NB4 (cell line): ENCODE data around the gene HIPK1.
A peak's percentile ranks its signal among the peaks of the same experiment; 100 is the strongest.

Source experiments
- DNase-seq: peaks from one replicate; pipeline ENCODE4 v3.0.0; 2010; ENCODE audit warnings: low read depth
- H3K4me3 ChIP-seq: one replicate; pipeline ENCODE4 v1.5.1; 2011; ENCODE audit warnings: mild to moderate bottlenecking, low read depth, low read length, moderate library complexity
- MYC ChIP-seq: IDR thresholded peaks from 2 replicates; pipeline ENCODE4 v1.6.1; 2011; ENCODE audit warnings: low read depth, low read length
- POLR2A ChIP-seq: IDR thresholded peaks from 2 replicates; pipeline ENCODE4 v1.6.1; 2011; ENCODE audit warnings: mild to moderate bottlenecking; ENCODE audit not compliant: insufficient read length; ENCODE audit errors: extremely low read depth
- TF ChIP-seq, protein P1 (sequence below): IDR thresholded peaks from one replicate; pipeline ENCODE4 v1.5.1; 2012; ENCODE audit warnings: low read depth, low read length
- TF ChIP-seq, protein P2 (sequence below): IDR thresholded peaks from 2 replicates; pipeline ENCODE4 v1.6.1; 2011; ENCODE audit warnings: low read depth, low read length

The HIPK1 gene

DNA sequence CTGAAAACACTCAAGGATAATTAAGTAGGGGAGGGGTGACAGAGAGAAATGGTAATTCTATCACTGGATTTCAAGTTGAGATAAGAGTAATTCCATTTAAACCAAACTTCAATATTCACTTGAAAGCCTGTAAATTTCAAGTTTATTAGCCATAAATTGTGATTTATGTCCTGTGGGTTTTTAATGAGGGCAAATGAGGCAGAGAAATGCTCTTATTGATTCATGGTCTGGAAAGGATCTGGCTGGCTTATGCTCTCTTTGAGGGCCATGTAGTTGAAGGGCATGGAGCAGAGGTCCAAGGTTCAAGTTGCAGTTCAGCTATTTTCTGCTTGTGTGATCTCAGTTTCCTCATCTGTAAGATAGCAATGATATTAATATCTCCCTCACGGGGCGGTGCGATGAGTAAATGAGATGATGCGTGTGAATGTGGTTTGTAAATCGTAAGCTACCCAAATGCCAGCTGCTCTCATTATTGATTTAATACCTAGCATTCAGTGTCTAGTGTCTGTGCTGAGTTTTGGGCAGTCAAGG is 62.4 kb downstream of the HIPK1 start:
- no peak for TF ChIP-seq MYC
- TF ChIP-seq, protein P1, sequence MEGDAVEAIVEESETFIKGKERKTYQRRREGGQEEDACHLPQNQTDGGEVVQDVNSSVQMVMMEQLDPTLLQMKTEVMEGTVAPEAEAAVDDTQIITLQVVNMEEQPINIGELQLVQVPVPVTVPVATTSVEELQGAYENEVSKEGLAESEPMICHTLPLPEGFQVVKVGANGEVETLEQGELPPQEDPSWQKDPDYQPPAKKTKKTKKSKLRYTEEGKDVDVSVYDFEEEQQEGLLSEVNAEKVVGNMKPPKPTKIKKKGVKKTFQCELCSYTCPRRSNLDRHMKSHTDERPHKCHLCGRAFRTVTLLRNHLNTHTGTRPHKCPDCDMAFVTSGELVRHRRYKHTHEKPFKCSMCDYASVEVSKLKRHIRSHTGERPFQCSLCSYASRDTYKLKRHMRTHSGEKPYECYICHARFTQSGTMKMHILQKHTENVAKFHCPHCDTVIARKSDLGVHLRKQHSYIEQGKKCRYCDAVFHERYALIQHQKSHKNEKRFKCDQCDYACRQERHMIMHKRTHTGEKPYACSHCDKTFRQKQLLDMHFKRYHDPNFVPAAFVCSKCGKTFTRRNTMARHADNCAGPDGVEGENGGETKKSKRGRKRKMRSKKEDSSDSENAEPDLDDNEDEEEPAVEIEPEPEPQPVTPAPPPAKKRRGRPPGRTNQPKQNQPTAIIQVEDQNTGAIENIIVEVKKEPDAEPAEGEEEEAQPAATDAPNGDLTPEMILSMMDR, result no peak
- no peak for TF ChIP-seq POLR2A
- TF ChIP-seq, protein P2, sequence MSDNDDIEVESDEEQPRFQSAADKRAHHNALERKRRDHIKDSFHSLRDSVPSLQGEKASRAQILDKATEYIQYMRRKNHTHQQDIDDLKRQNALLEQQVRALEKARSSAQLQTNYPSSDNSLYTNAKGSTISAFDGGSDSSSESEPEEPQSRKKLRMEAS, result no peak
- no peak for DNase-seq
- H3K4me3 ChIP-seq, result no peak overlapping the region

DNA sequence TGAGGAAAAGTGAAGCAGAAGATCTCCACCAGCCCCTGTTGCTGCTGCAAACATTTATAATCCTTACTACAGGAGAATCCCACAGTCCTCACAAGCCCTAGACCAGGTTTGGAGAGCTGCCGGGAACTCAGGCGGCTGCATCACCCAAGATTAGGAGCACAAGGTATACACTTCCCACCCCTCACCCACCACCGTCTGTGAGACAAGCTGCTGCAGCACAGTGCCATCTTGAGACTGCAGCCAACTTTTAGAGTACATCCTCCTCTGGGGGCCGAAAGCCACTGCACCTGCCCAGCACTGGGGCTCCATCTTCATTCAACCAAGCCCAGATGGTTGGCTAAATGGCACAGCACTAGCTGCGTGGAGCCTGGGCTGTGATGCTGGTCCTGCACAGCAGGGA is 63.9 kb downstream of the HIPK1 start:
- no peak overlapping the region for H3K4me3 ChIP-seq
- TF ChIP-seq POLR2A (no peak), MYC (no peak)
- TF ChIP-seq, protein P1, result no peak
- TF ChIP-seq, protein P2, result no peak
- no peak for DNase-seq

DNA sequence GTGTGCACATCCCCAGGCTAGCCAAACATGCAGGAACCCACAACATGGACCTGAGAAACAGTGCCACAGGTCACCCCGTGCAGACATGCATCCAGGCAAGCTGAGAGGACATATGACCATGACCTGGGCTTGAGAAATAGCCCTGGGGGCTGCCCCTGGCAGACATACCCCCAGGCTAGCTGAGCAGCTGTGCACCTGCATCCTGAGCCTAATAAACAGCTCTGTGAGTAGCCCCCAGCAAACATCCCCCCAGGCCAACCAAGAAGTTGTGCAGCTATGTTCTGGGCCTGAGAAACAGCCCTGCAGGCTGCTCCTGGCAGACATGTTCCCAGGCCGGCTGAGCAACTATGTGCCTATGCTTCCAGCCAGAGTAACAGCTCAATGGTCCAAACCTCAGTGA is 64.6 kb downstream of the HIPK1 start:
- TF ChIP-seq MYC, result no peak
- TF ChIP-seq, protein P2, result no peak
- TF ChIP-seq POLR2A, result no peak
- TF ChIP-seq, protein P1, result no peak
- no peak overlapping the region for H3K4me3 ChIP-seq
- no peak for DNase-seq

DNA sequence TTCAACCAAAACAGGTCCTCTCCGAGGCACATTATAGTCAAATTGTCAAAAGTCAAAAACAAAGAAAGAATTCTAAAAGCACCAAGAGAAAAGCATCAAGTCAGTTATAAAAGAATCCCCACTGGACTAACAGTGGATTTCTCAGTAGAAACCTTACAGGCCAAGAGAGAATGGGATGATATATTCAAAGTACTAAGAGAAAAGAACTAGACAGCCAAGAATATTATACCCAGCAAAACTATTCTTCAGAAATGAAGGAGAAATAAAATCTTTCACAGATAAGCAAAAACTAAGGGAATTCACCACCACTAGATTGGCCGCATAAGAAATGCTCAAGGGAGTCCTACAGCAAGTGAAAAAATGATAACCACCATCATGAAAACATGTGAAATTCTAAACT is 66.3 kb downstream of the HIPK1 start:
- no peak overlapping the region for H3K4me3 ChIP-seq
- TF ChIP-seq, protein P1, result no peak
- TF ChIP-seq, protein P2, result no peak
- no peak for TF ChIP-seq POLR2A
- no peak for TF ChIP-seq MYC
- DNase-seq, result no peak

DNA sequence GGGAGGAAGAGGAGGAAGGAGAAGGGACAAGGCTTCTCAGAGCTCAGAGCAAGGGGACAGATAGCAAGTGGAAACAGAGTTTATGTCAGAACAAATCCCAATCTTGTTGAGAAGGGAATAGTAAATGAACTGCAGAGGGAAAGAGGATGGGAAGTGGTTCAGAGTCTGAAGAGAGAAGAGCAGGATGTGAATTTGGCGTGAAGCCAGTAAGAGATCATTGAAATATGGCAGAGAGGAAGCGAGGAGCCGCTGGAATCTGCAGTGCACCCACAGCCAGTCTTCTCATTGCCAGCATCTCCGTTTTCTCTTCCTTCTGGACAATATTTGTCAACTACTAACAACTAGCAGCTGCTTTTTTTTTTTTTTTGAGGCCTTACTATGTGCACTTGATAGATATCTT is 69.2 kb downstream of the HIPK1 start:
- TF ChIP-seq POLR2A (no peak), MYC (no peak)
- TF ChIP-seq, protein P1, result no peak
- TF ChIP-seq, protein P2, result no peak
- DNase-seq, result peak; percentile 22
- no peak overlapping the region for H3K4me3 ChIP-seq

DNA sequence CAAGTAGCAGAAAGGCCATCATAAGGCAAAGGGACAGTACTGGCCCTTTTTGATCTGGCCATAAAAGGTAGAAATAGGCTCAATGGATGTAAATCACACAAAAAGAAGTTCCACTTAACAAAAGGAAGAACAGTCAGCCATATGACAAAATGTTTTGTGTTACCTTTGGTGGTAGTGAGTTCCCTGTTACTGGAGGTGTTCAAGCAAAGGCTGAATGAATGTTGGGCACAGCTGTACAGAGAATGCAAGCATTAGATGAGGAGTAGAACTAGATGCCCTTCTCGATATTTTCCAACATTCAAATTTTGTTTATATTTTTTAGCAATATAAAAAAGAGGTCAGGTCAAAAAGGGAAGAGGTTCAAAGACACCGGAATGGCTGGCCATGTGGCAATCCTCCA is 70.1 kb downstream of the HIPK1 start:
- no peak overlapping the region for H3K4me3 ChIP-seq
- TF ChIP-seq, protein P2, result no peak
- TF ChIP-seq, protein P1, result no peak
- TF ChIP-seq POLR2A (no peak), MYC (no peak)
- no peak for DNase-seq
